NCI-H69 (cell line): ENCODE measurements around the gene KIF2A.

Source experiments
- DNase-seq: peaks from one replicate; lab custom pipeline; 2025; lab: John Stamatoyannopoulos, UW

Gene KIF2A

GRCh38 chr5:62328772-62329491 lies 22.9 kb downstream of the KIF2A start:
- DNase-seq = peak; percentile 51

- DNase-seq = no peak
Observed at GRCh38 chr5:62330302-62330701, 24.3 kb downstream of the KIF2A start.

- DNase-seq = no peak
Observed at GRCh38 chr5:62331921-62332320, 25.9 kb downstream of the KIF2A start.

GRCh38 chr5:62333250-62333794 lies 27.3 kb downstream of the KIF2A start:
- no peak for DNase-seq

GRCh38 chr5:62334082-62334481 lies 28.1 kb downstream of the KIF2A start:
- DNase-seq = no peak

GRCh38 chr5:62340392-62340791 lies 34.4 kb downstream of the KIF2A start:
- DNase-seq = peak; percentile 43

GRCh38 chr5:62340979-62341378 lies 35.0 kb downstream of the KIF2A start:
- DNase-seq = no peak

GRCh38 chr5:62341783-62342475 lies 35.9 kb downstream of the KIF2A start:
- DNase-seq = no peak

GRCh38 chr5:62342476-62342837 lies 36.5 kb downstream of the KIF2A start:
- DNase-seq = no peak

GRCh38 chr5:62343428-62343827 lies 37.4 kb downstream of the KIF2A start:
- no peak for DNase-seq

GRCh38 chr5:62346748-62347147 lies 40.7 kb downstream of the KIF2A start:
- DNase-seq = no peak

- peak; percentile 51 for DNase-seq
Observed at GRCh38 chr5:62347928-62348327, 41.9 kb downstream of the KIF2A start.

GRCh38 chr5:62348723-62349481 lies 42.9 kb downstream of the KIF2A start:
- no peak for DNase-seq

GRCh38 chr5:62354028-62354874 lies 48.2 kb downstream of the KIF2A start:
- peak; percentile 67 for DNase-seq

GRCh38 chr5:62362701-62363100 lies 56.7 kb downstream of the KIF2A start:
- no peak for DNase-seq

- DNase-seq = no peak
Observed at GRCh38 chr5:62369039-62369438, 63.0 kb downstream of the KIF2A start.

- DNase-seq = no peak
Observed at GRCh38 chr5:62371409-62371808, 65.4 kb downstream of the KIF2A start.

GRCh38 chr5:62372600-62372999 lies 66.6 kb downstream of the KIF2A start:
- no peak for DNase-seq

- no peak for DNase-seq
Observed at GRCh38 chr5:62373382-62373781, 67.4 kb downstream of the KIF2A start.

GRCh38 chr5:62374090-62374489 lies 68.1 kb downstream of the KIF2A start:
- no peak for DNase-seq

GRCh38 chr5:62375627-62376026 lies 69.6 kb downstream of the KIF2A start:
- no peak for DNase-seq

- peak; percentile 23 for DNase-seq
Observed at GRCh38 chr5:62376064-62376463, 70.1 kb downstream of the KIF2A start.
